Measurements from ENCODE around the gene GRIN2D. TPM values are rescaled to one million over a fixed set of nuclear protein-coding genes. Genes with fewer than 3 reads are reported as not detected.

GRIN2D gene
- polyA plus RNA-seq, 1 donor from 2014 or later = 1.8 TPM

DNA sequence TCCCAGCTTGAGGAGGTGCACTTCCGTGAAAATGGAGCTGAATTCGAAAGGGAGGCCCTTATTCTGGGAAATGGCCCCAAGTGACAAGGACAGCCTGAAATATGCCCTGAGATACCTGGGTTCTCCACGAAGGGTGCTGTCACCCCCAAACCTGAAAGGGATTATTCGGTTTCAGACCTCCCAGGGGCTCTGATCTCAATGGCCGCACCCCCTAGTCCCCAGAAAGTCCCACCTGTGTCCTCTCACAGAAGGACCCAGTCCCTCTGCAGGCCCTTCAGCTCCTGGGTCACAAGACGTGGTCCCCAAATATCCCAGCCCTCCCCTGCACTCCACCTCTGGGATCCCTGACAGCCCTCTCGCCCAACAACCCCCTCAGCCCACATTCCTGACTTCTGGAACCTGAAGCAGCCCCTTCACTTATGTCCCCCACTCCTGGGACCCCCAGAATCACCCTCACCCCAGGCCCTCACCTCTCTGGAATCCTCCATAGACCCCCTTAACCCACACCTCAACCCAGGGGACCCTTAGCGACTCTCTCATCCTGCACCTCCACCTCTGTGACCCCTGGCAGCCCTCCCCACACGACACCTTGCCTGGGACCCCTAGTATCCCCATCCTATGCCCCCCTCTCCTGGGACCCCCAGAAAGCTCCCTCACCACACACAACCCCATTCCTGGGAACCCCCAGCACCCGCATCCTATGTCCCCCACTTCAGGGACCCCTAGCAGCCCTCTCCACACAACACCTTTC lies 28.7 kb upstream of the GRIN2D start:
- H3K4me3 ChIP-seq (ENCODE audit: low read length) = peak overlapping the region; percentile 73
- H3K9ac ChIP-seq (ENCODE audit: low read length) = peak overlapping the region; percentile 87
- no peak overlapping the region for H3K27ac ChIP-seq (ENCODE audit: low read length)
- H3K27me3 ChIP-seq (ENCODE audit: insufficient read depth, low read depth, low read length) = no peaks in the 10 kb centered on the region
- H3K79me2 ChIP-seq (replicated peaks; ENCODE audit: insufficient read depth, low read length) = no peaks in the 10 kb centered on the region
- H3K36me3 ChIP-seq (ENCODE audit: insufficient read depth, low read length) = no peaks in the 10 kb centered on the region
- no peak overlapping the region for H3K4me2 ChIP-seq (ENCODE audit: low read length)
- no peaks in the 10 kb centered on the region for H4K20me1 ChIP-seq (ENCODE audit: insufficient read depth)
- no peak overlapping the region for H2AFZ ChIP-seq (ENCODE audit: low read depth, low read length)
- H3K9me2 ChIP-seq (ENCODE audit: insufficient read depth, low read length) = no peaks in the 10 kb centered on the region
- TF ChIP-seq RAD21 (conservative IDR thresholded peaks at IDR 0.05) (no peak), CTCF (IDR thresholded peaks at IDR 0.05; ENCODE audit: poor library complexity, severe bottlenecking) (no peak), EP300 (conservative IDR thresholded peaks at IDR 0.05; ENCODE audit: poor library complexity, severe bottlenecking) (no peak), EZH2 (IDR thresholded peaks at IDR 0.05; ENCODE audit: borderline replicate concordance, insufficient read depth, low read length, poor library complexity, severe bottlenecking) (no peak), MXI1 (conservative IDR thresholded peaks at IDR 0.05; ENCODE audit: poor library complexity, severe bottlenecking) (no peak), TAF1 (IDR thresholded peaks at IDR 0.05; ENCODE audit: low read depth) (no peak), REST (IDR thresholded peaks at IDR 0.05; ENCODE audit: borderline replicate concordance) (no peak), POLR2AphosphoS5 (IDR thresholded peaks at IDR 0.05) (no peak), SMC3 (conservative IDR thresholded peaks at IDR 0.05; ENCODE audit: poor library complexity) (no peak)
- no peaks in the 10 kb centered on the region for H3K9me3 ChIP-seq (ENCODE audit: low read length)
- H3F3A ChIP-seq (ENCODE audit: insufficient read depth, low read length, poor library complexity, severe bottlenecking) = no peaks in the 10 kb centered on the region

DNA sequence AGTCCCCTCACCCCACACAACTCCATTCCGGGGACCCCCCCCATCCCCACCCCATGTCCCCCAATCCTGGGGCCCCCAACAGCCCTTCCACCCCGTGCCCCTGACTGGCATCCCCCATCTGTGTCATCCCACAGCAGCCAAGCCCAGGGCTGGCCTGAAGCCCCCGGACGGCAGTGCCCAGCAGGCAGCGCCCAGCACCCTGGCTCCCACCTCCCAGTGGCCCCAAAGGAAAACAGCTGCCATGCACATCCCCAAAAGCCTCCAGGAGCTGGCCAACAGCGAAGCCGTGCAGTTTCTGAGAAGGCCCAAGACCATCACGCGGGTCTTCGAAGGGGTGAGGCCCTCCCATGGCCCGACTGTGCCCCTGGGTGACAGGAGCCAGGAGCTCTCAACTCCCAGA lies 27.9 kb upstream of the GRIN2D start:
- TF ChIP-seq SMC3 (conservative IDR thresholded peaks at IDR 0.05; ENCODE audit: poor library complexity) (no peak), POLR2AphosphoS5 (IDR thresholded peaks at IDR 0.05) (no peak), TAF1 (IDR thresholded peaks at IDR 0.05; ENCODE audit: low read depth) (no peak), RAD21 (conservative IDR thresholded peaks at IDR 0.05) (no peak), CTCF (IDR thresholded peaks at IDR 0.05; ENCODE audit: poor library complexity, severe bottlenecking) (no peak), EZH2 (IDR thresholded peaks at IDR 0.05; ENCODE audit: borderline replicate concordance, insufficient read depth, low read length, poor library complexity, severe bottlenecking) (no peak), MXI1 (conservative IDR thresholded peaks at IDR 0.05; ENCODE audit: poor library complexity, severe bottlenecking) (no peak), REST (IDR thresholded peaks at IDR 0.05; ENCODE audit: borderline replicate concordance) (no peak), EP300 (conservative IDR thresholded peaks at IDR 0.05; ENCODE audit: poor library complexity, severe bottlenecking) (no peak)
- Histone ChIP-seq H2AFZ (ENCODE audit: low read depth, low read length) (no peak overlapping the region), H3K27me3 (ENCODE audit: insufficient read depth, low read depth, low read length) (no peaks in the 10 kb centered on the region), H3F3A (ENCODE audit: insufficient read depth, low read length, poor library complexity, severe bottlenecking) (no peaks in the 10 kb centered on the region), H3K4me2 (ENCODE audit: low read length) (no peak overlapping the region), H3K9me2 (ENCODE audit: insufficient read depth, low read length) (no peaks in the 10 kb centered on the region), H3K4me3 (ENCODE audit: low read length) (no peak overlapping the region), H3K36me3 (ENCODE audit: insufficient read depth, low read length) (no peaks in the 10 kb centered on the region), H3K9me3 (ENCODE audit: low read length) (no peaks in the 10 kb centered on the region), H3K9ac (ENCODE audit: low read length) (no peak overlapping the region), H3K79me2 (replicated peaks; ENCODE audit: insufficient read depth, low read length) (no peaks in the 10 kb centered on the region), H4K20me1 (ENCODE audit: insufficient read depth) (no peaks in the 10 kb centered on the region), H3K27ac (ENCODE audit: low read length) (no peak overlapping the region)
